Measurements from ENCODE around the gene RNF6. TPM values are rescaled to one million over a fixed set of nuclear protein-coding genes. Genes with fewer than 3 reads are reported as not detected.

RNF6 gene
- total and polyA plus RNA-seq, 2 donors from 2014 or later: 11.4 to 29.0 TPM

DNA sequence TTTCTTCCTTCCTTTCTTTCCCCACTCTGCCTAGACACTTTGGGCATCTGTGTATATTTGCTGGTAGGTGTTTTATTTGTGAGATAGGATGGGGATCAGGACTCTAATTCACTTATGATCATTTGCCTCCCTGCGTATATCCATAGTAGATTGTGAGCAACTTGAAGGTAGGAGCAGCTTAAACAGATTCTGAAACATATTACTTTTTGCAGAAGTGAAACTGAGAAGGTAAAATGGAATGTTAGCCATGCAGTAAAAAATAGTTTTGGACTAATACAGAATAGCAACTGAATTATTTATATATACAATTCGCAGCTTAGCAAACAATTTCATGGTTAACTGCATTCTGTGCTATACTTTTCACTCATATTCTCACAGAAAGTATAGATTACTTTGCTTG is 38.7 kb downstream of the RNF6 start:
- DNase-seq (no peak), FAIRE-seq (no peak)
- Histone ChIP-seq H3K4me3 (ENCODE audit: low read length in 3 of 3) (no peak overlapping the region), H3K27me3 (ENCODE audit: control insufficient read depth, insufficient read depth, low read length) (no peaks in the 10 kb centered on the region), H3K9ac (ENCODE audit: low read length in 3 of 3) (no peak overlapping the region), H3K4me1 (ENCODE audit: control insufficient read depth in 2 of 3, insufficient read depth in 2 of 3, low read depth in 1 of 3, low read length in 3 of 3) (peaks cover 0 to 9% (median 4%) of the 10 kb centered on the region in 3 donors), H3K27ac (ENCODE audit: low read depth in 2 of 2, low read length in 2 of 2) (no peak overlapping the region), H3K36me3 (ENCODE audit: control insufficient read depth in 2 of 3, insufficient read depth in 3 of 3, low read length in 3 of 3) (no peaks in the 10 kb centered on the region), H3K9me3 (ENCODE audit: control insufficient read depth in 2 of 3, insufficient read depth in 1 of 3, low read length in 3 of 3) (no peaks in the 10 kb centered on the region)
- no peak for TF ChIP-seq CTCF (IDR thresholded peaks at IDR 0.05; ENCODE audit: borderline replicate concordance, extremely low read depth, insufficient read depth)
- intact Hi-C loops (cut with DNase I): loop anchor here (10.0 kb wide), 1 partner anchor 311 kb away; no protein-coding TSS in a partner anchor

- Histone ChIP-seq H3K9me3 (ENCODE audit: control insufficient read depth in 2 of 3, insufficient read depth in 1 of 3, low read length in 3 of 3) (no peaks in the 10 kb centered on the region), H3K27ac (ENCODE audit: low read depth in 2 of 2, low read length in 2 of 2) (no peak overlapping the region), H3K27me3 (ENCODE audit: control insufficient read depth, insufficient read depth, low read length) (no peaks in the 10 kb centered on the region), H3K9ac (ENCODE audit: low read length in 3 of 3) (no peak overlapping the region), H3K4me3 (ENCODE audit: low read length in 3 of 3) (no peak overlapping the region), H3K36me3 (ENCODE audit: control insufficient read depth in 2 of 3, insufficient read depth in 3 of 3, low read length in 3 of 3) (no peaks in the 10 kb centered on the region), H3K4me1 (ENCODE audit: control insufficient read depth in 2 of 3, insufficient read depth in 2 of 3, low read depth in 1 of 3, low read length in 3 of 3) (no peaks in the 10 kb centered on the region)
- intact Hi-C loops (cut with DNase I): no loop called here
- no peak for DNase-seq
- FAIRE-seq: no peak
- TF ChIP-seq CTCF (IDR thresholded peaks at IDR 0.05; ENCODE audit: borderline replicate concordance, extremely low read depth, insufficient read depth): no peak
Observed at GRCh38 chr13:26179344-26179743, 42.8 kb downstream of the RNF6 start.

- H3K4me1 ChIP-seq (ENCODE audit: control insufficient read depth in 2 of 3, insufficient read depth in 2 of 3, low read depth in 1 of 3, low read length in 3 of 3): no peaks in the 10 kb centered on the region
- TF ChIP-seq CTCF (IDR thresholded peaks at IDR 0.05; ENCODE audit: borderline replicate concordance, extremely low read depth, insufficient read depth): no peak
- H3K9ac ChIP-seq (ENCODE audit: low read length in 3 of 3): no peak overlapping the region
- no peak overlapping the region for H3K4me3 ChIP-seq (ENCODE audit: low read length in 3 of 3)
- intact Hi-C loops (cut with DNase I): no loop called here
- FAIRE-seq (no peak), DNase-seq (no peak)
- H3K27ac ChIP-seq (ENCODE audit: low read depth in 2 of 2, low read length in 2 of 2): no peak overlapping the region
- no peaks in the 10 kb centered on the region for H3K36me3 ChIP-seq (ENCODE audit: control insufficient read depth in 2 of 3, insufficient read depth in 3 of 3, low read length in 3 of 3)
- no peaks in the 10 kb centered on the region for H3K9me3 ChIP-seq (ENCODE audit: control insufficient read depth in 2 of 3, insufficient read depth in 1 of 3, low read length in 3 of 3)
- no peaks in the 10 kb centered on the region for H3K27me3 ChIP-seq (ENCODE audit: control insufficient read depth, insufficient read depth, low read length)
Observed at GRCh38 chr13:26168835-26169234, 53.3 kb downstream of the RNF6 start.

DNA sequence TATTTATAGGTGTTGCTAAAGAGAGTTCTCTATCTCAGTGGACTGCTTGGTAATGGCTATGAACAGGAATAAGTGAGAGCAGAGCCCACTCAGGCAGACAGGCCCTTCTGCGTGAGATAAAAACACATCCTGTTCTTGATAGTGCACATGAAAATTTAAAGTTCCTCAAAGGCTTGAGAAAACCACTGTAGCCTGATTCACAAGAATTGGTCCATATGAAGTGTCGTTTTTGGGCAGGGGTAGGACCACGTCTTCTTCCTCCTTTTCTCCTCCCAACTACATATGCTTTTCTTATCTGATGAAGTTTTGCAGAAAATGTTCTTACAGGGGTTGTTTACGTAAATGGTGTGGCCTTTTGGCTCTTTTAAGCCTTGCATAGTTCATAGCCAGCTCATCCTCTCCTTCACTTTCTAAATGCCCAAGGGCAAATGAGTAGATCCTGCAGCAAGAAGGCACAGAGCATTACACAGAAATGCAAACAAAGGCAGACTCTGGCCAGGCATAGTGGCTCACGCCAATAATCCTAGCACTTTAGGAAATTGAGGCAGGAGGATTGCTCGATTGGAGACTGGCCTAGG is 53.8 kb downstream of the RNF6 start:
- no peak overlapping the region for H3K4me3 ChIP-seq (ENCODE audit: low read length in 3 of 3)
- no peaks in the 10 kb centered on the region for H3K36me3 ChIP-seq (ENCODE audit: control insufficient read depth in 2 of 3, insufficient read depth in 3 of 3, low read length in 3 of 3)
- no peaks in the 10 kb centered on the region for H3K4me1 ChIP-seq (ENCODE audit: control insufficient read depth in 2 of 3, insufficient read depth in 2 of 3, low read depth in 1 of 3, low read length in 3 of 3)
- DNase-seq: no peak
- TF ChIP-seq CTCF (IDR thresholded peaks at IDR 0.05; ENCODE audit: borderline replicate concordance, extremely low read depth, insufficient read depth): no peak
- no peak overlapping the region for H3K27ac ChIP-seq (ENCODE audit: low read depth in 2 of 2, low read length in 2 of 2)
- intact Hi-C loops (cut with DNase I): no loop called here
- H3K9ac ChIP-seq (ENCODE audit: low read length in 3 of 3): no peak overlapping the region
- H3K27me3 ChIP-seq (ENCODE audit: control insufficient read depth, insufficient read depth, low read length): no peaks in the 10 kb centered on the region
- H3K9me3 ChIP-seq (ENCODE audit: control insufficient read depth in 2 of 3, insufficient read depth in 1 of 3, low read length in 3 of 3): no peaks in the 10 kb centered on the region
- FAIRE-seq: no peak

All from kidney (tissue), 14 donors.